Midbrain (tissue), 1 donor: ENCODE results near the gene IFT122.

ENCODE experiments used
- DNase-seq: peaks from one replicate; lab custom pipeline; 2025; lab: John Stamatoyannopoulos, UW

IFT122 gene

DNA sequence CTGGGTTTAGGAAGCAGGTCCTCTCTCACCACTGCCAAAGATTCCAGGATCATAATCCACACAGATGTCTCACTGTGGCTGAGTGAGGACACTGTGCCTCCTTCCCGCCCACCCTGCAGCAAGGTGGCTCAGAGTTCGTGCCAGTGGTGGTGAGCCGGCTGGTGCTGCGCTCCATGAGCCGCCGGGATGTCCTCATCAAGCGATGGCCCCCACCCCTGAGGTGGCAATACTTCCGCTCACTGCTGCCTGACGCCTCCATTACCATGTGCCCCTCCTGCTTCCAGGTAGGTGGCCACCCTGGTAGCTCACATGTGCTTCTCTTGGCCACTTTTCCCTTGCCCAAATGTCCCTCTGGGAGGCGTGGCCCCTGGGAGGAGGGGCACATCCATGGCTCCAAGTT lies 79.4 kb downstream of the IFT122 start:
- DNase-seq = no peak

DNA sequence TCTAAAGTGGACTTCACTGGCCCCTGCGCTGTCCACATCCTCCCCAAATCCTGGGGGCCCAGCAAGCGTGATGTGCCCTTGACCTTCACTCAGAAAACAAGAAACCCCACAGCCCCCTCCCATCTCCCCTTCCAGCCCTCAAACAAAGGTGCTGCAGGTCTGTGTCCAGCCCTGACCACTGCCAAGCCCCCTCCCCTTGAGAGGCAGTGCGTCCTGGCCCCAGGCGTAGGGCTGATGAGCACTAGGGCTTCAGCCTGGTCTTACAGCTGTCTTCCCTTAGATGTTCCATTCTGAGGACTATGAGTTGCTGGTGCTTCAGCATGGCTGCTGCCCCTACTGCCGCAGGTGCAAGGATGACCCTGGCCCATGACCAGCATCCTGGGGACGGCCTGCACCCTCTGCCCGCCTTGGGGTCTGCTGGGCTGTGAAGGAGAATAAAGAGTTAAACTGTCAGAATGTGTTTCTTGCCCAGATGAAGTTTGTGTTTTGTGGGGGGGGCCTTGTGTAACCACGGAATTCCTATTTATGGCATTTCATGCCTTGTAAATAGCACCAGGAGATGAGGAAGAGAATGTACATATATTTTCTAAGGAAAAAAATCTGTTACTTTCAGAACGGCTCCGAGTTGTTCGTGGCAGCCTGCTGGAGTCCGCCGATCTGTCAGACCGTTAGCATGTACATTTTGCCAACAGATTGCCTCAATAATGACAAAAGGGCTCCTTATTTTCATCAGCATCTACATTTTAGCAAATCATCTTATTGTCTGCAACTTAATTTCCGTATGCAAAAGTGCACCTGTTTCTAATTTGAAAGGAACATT lies 80.1 kb downstream of the IFT122 start:
- DNase-seq = no peak

DNA sequence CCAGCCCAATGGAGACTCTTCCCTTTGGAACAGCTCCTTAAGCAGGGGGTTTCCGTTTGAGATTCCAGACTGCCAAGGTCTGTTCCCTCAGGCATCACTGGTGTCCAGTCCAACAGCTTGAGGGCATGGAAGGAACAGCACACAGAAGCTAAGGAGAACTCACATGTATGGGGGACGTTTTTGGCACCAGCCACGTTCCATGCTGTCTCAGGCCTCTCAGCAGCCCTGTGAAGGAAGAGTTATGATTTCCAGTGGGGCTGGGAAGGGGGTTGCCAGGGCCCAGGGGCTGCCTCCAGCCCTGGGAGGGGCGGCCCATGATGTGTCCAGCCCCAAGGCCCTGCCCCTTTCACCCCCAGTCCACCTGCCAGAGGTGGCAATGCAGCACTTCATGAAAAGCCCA lies 80.9 kb downstream of the IFT122 start:
- DNase-seq = no peak

DNA sequence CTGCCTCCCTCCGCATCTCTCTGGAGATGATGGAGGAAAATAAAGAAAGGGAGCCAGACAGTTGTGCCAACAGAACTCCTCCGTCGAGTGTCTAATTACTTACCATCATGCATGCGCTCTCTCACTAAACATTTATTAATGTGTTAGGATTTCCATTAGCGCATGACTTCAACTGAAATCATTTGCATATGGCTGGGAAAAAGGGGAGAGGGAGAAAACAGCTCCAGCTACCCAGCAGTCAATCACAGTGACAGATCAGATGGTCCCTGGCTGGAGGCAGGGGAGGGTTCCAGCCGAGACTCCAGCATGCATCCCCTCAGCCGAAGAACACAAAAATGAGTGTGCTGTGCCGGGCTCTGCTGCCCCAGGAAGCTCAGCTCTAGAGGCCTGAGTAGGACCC lies 81.6 kb downstream of the IFT122 start:
- DNase-seq = no peak

DNA sequence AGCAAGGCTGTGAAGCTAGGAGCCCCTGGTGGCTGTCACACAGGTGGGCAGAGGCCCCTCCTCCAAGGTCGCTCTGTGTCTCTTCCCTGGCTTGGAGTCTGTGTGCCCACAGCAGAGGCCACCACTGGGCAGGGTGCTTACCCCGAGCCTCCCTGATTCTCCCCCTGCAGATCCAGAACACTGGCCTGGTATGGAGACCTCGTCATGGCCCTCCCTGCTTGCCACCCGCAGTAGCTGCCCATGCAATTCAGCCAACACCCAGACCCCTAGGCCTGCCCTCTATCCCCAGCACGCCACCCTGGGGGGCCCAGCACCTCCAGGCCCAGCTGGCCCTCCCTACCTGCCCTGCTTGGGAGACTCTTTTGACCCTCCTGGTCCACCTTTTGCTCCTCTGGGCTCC lies 82.9 kb downstream of the IFT122 start:
- DNase-seq = no peak

DNA sequence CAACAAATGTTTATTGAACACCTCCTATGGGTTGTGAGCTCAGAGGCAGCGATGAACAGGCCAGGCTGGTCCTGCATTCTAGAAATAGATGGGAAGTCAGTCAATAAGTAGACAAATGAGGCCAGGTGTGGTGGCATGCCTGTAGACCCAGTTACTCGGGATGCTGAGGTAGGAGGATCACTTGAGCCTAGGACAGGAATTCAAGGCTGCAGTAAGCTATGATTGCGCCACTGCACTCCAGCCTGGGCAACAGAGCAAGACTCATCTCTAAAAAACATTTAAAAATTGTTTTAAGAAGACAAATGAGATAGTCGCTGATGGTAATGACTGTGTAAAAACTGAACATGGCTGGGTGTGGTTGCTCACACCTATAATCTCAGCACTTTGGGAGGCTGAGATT lies 84.1 kb downstream of the IFT122 start:
- no peak for DNase-seq

DNA sequence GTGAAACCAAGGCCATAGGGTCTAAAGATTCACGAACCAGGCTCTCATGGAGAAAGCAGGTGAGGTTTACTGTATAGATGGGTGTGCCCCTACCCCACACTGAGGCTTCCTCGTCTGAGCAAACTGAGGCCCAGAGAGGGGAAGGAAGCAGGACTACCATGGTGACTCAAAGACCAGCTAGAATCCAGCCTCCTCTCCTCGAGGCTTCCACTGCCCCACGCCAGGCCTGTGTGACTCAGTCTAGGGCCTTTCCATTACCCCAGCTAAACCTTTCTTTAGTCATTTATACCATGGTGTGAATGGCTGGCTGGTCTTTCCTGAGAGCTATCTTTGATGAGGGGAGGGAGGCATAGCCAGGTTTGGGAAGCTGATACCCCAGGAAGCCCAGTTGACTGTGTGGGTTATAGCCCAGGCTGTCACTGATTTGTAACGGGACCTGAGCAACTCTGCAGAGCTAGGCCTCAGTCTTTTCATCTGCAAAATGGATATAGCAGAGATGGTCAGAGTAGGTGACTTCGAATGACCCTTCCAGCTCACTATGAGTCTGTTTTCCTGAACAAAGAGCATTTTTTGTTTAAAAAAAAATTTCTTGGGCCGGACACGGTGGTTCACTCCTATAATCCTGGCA lies 85.4 kb downstream of the IFT122 start:
- no peak for DNase-seq

DNA sequence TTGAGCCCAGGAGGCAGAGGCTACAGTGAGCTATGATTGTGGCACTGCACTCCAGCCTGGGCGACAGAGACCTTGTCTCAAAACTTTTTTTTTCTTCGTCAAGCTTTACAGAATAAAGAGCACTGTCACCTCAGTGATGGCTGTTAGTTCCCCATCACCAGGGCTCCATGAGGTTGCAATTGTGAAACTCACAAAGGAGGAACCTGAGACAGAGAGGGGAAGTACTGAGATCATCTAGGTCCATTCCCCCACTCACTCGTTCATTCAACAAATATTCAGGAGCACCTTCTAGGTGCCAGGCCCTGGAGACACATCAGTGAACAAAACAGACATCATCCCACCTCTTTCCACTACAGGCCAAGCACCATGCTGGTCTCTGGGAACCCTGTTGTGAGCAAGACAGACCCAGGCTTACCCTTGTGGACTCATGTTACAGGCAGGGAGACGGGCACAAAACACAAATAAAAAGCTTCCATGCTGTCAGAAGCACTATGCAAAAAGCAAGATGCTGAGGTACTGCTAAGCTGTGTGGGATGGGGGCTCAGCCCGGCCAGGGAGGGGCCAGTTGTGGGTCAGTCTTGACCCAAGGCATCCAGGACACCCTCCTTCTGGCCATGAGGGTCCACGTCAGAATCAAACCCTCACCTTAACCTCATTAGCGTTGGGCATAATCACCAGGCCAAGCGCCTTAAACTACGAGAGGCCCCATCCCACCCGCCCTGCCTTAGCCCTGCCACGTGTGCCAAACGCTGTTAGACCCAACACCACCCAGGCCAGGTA lies 86.3 kb downstream of the IFT122 start:
- no peak for DNase-seq

DNA sequence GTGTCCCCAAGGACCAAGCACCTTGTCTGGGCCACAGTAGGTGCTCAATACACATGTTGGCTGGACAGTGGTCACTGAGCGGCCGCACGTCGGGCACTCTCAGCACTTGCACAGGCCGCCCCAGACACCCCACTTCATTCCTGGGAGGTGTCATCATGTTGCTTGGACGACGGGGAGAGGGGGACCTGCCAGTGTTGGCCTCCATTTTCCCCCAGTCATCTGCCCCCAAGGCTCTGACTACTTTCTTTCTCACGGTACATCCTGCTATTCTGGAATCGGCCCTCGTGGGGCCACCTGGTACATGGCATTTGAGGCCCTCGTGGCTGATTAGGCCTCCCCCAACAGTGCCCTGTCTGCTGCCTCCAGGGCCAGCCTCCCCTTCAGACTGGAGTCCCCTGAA lies 87.2 kb downstream of the IFT122 start:
- DNase-seq = no peak

DNA sequence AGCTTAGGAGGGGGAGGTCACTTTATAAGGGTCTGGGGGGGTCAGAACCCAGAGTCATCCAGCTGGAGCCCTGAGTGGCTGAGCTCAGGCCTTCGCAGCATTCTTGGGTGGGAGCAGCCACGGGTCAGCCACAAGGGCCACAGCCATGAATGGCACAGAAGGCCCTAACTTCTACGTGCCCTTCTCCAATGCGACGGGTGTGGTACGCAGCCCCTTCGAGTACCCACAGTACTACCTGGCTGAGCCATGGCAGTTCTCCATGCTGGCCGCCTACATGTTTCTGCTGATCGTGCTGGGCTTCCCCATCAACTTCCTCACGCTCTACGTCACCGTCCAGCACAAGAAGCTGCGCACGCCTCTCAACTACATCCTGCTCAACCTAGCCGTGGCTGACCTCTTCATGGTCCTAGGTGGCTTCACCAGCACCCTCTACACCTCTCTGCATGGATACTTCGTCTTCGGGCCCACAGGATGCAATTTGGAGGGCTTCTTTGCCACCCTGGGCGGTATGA lies 88.6 kb downstream of the IFT122 start, which contains the start of gene RHO:
Gene RHO, plus strand, starts transcription at position 51 of the 512 bp plus-strand sequence. Its CDS starts 95 bp downstream, at position 146.
- no peak for DNase-seq

DNA sequence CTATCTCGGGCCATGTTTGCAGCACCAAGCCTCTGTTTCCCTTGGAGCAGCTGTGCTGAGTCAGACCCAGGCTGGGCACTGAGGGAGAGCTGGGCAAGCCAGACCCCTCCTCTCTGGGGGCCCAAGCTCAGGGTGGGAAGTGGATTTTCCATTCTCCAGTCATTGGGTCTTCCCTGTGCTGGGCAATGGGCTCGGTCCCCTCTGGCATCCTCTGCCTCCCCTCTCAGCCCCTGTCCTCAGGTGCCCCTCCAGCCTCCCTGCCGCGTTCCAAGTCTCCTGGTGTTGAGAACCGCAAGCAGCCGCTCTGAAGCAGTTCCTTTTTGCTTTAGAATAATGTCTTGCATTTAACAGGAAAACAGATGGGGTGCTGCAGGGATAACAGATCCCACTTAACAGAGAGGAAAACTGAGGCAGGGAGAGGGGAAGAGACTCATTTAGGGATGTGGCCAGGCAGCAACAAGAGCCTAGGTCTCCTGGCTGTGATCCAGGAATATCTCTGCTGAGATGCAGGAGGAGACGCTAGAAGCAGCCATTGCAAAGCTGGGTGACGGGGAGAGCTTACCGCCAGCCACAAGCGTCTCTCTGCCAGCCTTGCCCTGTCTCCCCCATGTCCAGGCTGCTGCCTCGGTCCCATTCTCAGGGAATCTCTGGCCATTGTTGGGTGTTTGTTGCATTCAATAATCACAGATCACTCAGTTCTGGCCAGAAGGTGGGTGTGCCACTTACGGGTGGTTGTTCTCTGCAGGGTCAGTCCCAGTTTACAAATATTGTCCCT lies 89.6 kb downstream of the IFT122 start:
- no peak for DNase-seq

DNA sequence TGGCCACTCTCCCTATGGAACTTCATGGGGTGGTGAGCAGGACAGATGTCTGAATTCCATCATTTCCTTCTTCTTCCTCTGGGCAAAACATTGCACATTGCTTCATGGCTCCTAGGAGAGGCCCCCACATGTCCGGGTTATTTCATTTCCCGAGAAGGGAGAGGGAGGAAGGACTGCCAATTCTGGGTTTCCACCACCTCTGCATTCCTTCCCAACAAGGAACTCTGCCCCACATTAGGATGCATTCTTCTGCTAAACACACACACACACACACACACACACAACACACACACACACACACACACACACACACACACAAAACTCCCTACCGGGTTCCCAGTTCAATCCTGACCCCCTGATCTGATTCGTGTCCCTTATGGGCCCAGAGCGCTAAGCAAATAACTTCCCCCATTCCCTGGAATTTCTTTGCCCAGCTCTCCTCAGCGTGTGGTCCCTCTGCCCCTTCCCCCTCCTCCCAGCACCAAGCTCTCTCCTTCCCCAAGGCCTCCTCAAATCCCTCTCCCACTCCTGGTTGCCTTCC lies 90.3 kb downstream of the IFT122 start:
- no peak for DNase-seq

DNA sequence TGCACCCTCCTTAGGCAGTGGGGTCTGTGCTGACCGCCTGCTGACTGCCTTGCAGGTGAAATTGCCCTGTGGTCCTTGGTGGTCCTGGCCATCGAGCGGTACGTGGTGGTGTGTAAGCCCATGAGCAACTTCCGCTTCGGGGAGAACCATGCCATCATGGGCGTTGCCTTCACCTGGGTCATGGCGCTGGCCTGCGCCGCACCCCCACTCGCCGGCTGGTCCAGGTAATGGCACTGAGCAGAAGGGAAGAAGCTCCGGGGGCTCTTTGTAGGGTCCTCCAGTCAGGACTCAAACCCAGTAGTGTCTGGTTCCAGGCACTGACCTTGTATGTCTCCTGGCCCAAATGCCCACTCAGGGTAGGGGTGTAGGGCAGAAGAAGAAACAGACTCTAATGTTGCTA lies 90.8 kb downstream of the IFT122 start:
- no peak for DNase-seq

DNA sequence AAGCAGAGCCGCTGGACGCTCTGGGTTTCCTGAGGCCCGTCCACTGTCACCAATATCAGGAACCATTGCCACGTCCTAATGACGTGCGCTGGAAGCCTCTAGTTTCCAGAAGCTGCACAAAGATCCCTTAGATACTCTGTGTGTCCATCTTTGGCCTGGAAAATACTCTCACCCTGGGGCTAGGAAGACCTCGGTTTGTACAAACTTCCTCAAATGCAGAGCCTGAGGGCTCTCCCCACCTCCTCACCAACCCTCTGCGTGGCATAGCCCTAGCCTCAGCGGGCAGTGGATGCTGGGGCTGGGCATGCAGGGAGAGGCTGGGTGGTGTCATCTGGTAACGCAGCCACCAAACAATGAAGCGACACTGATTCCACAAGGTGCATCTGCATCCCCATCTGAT lies 91.7 kb downstream of the IFT122 start:
- DNase-seq = no peak

DNA sequence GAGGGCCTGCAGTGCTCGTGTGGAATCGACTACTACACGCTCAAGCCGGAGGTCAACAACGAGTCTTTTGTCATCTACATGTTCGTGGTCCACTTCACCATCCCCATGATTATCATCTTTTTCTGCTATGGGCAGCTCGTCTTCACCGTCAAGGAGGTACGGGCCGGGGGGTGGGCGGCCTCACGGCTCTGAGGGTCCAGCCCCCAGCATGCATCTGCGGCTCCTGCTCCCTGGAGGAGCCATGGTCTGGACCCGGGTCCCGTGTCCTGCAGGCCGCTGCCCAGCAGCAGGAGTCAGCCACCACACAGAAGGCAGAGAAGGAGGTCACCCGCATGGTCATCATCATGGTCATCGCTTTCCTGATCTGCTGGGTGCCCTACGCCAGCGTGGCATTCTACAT lies 92.2 kb downstream of the IFT122 start:
- DNase-seq = no peak

DNA sequence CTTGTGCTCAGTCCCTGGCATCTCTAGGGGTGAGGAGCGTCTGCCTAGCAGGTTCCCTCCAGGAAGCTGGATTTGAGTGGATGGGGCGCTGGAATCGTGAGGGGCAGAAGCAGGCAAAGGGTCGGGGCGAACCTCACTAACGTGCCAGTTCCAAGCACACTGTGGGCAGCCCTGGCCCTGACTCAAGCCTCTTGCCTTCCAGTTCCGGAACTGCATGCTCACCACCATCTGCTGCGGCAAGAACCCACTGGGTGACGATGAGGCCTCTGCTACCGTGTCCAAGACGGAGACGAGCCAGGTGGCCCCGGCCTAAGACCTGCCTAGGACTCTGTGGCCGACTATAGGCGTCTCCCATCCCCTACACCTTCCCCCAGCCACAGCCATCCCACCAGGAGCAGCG lies 93.4 kb downstream of the IFT122 start:
- DNase-seq = no peak

DNA sequence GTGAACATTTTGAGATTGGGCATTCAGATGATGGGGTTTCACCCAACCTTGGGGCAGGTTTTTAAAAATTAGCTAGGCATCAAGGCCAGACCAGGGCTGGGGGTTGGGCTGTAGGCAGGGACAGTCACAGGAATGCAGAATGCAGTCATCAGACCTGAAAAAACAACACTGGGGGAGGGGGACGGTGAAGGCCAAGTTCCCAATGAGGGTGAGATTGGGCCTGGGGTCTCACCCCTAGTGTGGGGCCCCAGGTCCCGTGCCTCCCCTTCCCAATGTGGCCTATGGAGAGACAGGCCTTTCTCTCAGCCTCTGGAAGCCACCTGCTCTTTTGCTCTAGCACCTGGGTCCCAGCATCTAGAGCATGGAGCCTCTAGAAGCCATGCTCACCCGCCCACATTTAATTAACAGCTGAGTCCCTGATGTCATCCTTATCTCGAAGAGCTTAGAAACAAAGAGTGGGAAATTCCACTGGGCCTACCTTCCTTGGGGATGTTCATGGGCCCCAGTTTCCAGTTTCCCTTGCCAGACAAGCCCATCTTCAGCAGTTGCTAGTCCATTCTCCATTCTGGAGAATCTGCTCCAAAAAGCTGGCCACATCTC lies 94.5 kb downstream of the IFT122 start:
- DNase-seq = no peak

DNA sequence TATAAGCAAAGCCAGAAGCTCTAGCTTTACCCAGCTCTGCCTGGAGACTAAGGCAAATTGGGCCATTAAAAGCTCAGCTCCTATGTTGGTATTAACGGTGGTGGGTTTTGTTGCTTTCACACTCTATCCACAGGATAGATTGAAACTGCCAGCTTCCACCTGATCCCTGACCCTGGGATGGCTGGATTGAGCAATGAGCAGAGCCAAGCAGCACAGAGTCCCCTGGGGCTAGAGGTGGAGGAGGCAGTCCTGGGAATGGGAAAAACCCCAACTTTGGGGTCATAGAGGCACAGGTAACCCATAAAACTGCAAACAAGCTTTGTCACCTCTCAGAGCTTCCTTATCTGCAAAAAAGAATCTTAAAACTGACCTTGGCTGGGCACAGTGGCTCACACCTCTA lies 95.1 kb downstream of the IFT122 start:
- no peak for DNase-seq

DNA sequence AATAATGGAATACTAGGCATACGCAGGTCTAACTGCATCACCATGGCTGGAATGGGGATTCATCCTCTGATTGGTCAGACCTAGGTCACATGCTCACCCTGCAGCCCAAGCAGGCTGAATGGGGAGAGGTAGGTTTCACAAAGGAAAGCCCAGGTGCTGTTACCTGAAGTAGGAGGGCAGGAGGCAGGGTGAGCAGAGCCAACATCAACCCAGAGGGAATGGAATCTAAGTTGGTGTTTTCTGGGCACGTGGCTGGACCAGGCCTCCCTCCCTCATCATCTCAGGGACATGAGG lies 96.3 kb downstream of the IFT122 start:
- no peak for DNase-seq

DNA sequence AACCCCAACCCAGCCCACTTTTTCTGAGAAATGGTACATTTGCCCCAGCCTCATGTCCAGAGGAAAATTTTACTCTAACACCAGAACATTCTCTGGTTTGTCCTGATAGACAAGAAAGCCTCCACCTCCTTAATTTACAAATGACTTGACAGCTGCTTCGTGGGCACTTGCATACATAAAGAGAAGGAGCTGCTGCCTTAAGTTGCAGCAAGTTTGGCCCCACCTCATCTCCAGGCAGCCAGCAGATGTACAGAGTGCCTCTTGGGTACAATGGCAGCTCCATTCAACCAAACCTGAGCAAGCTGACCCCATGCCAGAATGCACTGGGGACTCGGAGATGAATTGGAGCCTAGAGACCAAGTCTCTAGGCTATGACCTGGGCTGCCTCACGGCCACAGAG lies 96.8 kb downstream of the IFT122 start:
- no peak for DNase-seq

DNA sequence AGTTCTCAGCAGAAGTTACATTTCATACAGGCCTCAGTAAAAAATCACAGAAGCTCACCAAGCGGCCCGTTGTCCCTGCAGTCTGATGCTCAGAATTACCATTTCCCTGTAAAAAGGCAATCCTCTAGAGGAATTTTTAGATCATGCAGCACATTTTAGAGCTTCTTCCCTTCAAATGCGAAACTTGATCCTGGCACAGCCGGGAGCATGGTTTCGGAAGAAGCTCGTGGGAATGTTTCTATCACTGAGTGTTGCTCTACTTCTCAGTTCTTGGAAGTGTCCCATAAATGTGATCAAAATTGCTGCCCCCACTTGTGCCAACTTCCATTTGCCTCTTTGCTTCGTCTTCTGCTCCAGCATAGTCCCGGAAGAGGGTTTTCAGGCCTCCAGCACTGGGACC lies 99.2 kb downstream of the IFT122 start:
- DNase-seq = no peak
